HepG2 (cell line): ENCODE results near the gene ANO6. TPM values are rescaled to one million over a fixed set of nuclear protein-coding genes. Genes with fewer than 3 reads are reported as not detected.

Experiments used
- ATAC-seq: fragments of 200-7000 bp; cut with Tn5 transposase; 3 replicates; pipeline ENCODE4 v1.9.1; 2020; ENCODE audit warnings: mild to moderate bottlenecking, moderate library complexity
- BruUV-seq: library from RNA; stranded (reverse); fragments of 400-500 nt; replicated peaks from 2 replicates; lab custom pipeline; 2021; lab: Mats Ljungman, UMichigan
- CTCF ChIA-PET: fragments of 300-600 bp; formaldehyde crosslinking; extraction: SDS; loops from one replicate; lab custom pipeline; 2021; ENCODE audit warnings: low total read pairs, inconsistent platforms, low intra/inter-chr PET ratio; lab: Yijun Ruan, JAX
- POLR2A ChIA-PET: fragments of 350-600 bp; sonication (Branson Sonifier 250); formaldehyde crosslinking; loops from one replicate; lab custom pipeline; 2020; ENCODE audit warnings: antibody characterized with exemption, inconsistent platforms; lab: Yijun Ruan, JAX
- DNase-seq: peaks from one replicate; pipeline ENCODE4 v3.0.0-alpha.2; 2015; ENCODE audit warnings: low spot score
- FAIRE-seq: peaks from 3 replicates; lab custom pipeline; 2011; peaks lifted over from hg19 to GRCh38; lab: Jason Lieb, UNC
- H2AFZ ChIP-seq: one replicate; pipeline ENCODE4 v1.6.1; 2011; ENCODE audit warnings: low read length, inconsistent platforms
- H3K27ac ChIP-seq: fragments of 300-600 bp; 3 replicates; pipeline ENCODE4 v1.8.0; 2011; ENCODE audit warnings: mixed run types, mild to moderate bottlenecking, mixed read lengths, low read length, inconsistent platforms; ENCODE audit not compliant: insufficient read depth; ENCODE audit errors: extremely low read length
- H3K27me3 ChIP-seq, 2 experiments: fragments of 200-600 bp in 1 of 2; 2 replicates in 1 of 2; 3 replicates in 1 of 2; pipeline versions ENCODE4 v1.6.0 to v1.8.0; 2011; ENCODE audit warnings: low read length in 2 of 2, mild to moderate bottlenecking in 2 of 2, moderate library complexity in 2 of 2, inconsistent platforms in 1 of 2; ENCODE audit not compliant: insufficient read depth in 2 of 2, control insufficient read depth in 1 of 2
- H3K36me3 ChIP-seq, 2 experiments: fragments of 200-600 bp in 1 of 2; replicated peaks in 1 of 2; 2 replicates in 1 of 2; 3 replicates in 1 of 2; pipeline versions ENCODE4 v1.5.1 to v1.8.0; 2011; ENCODE audit warnings: low read length in 2 of 2, inconsistent platforms in 1 of 2; ENCODE audit not compliant: insufficient read depth in 2 of 2, control insufficient read depth in 1 of 2
- H3K4me1 ChIP-seq: 2 replicates; pipeline ENCODE4 v1.5.1; 2012; ENCODE audit warnings: low read length, inconsistent platforms; ENCODE audit not compliant: insufficient read depth
- H3K4me2 ChIP-seq: 2 replicates; pipeline ENCODE4 v1.6.0; 2011; ENCODE audit warnings: low read depth, low read length, inconsistent platforms
- H3K4me3 ChIP-seq, 3 experiments: fragments of 200-600 bp in 1 of 3; sonication (generic), shearing (Covaris generic) in 1 of 3; replicated peaks in 1 of 3; 2 replicates each; pipeline ENCODE4 v1.5.1; 2011 to 2016; ENCODE audit warnings: low read length in 3 of 3, inconsistent platforms in 2 of 3, low read depth in 2 of 3, mild to moderate bottlenecking in 2 of 3, control low read depth in 1 of 3, mixed read lengths in 1 of 3; ENCODE audit not compliant: insufficient read depth in 1 of 3
- H3K79me2 ChIP-seq: one replicate; pipeline ENCODE4 v1.6.1; 2011; ENCODE audit warnings: low read length, inconsistent platforms; ENCODE audit not compliant: insufficient read depth
- H3K9ac ChIP-seq: 2 replicates; pipeline ENCODE4 v1.6.0; 2011; ENCODE audit warnings: mild to moderate bottlenecking, low read depth, low read length, inconsistent platforms; ENCODE audit not compliant: insufficient read depth
- H3K9me3 ChIP-seq: 2 replicates; pipeline ENCODE4 v1.5.1; 2012; ENCODE audit warnings: mild to moderate bottlenecking, low read length
- H4K20me1 ChIP-seq: 2 replicates; pipeline ENCODE4 v1.6.0; 2011; ENCODE audit warnings: inconsistent platforms, mild to moderate bottlenecking, low read length, moderate library complexity; ENCODE audit not compliant: insufficient read depth
- FOXA3 ChIP-seq: IDR thresholded peaks from 2 replicates; pipeline ENCODE4 v1.6.1; 2016; ENCODE audit warnings: missing genetic modification reagents, missing compliant biosample characterization
- NAIF1 ChIP-seq: sonication (generic); formaldehyde crosslinking; IDR thresholded peaks from 2 replicates; pipeline ENCODE4 v1.5.0; 2020; ENCODE audit warnings: mild to moderate bottlenecking, missing genetic modification reagents, borderline replicate concordance
- NFYC ChIP-seq: IDR thresholded peaks from 2 replicates; pipeline ENCODE4 v1.6.1; 2016; ENCODE audit warnings: missing genetic modification reagents, missing compliant biosample characterization
- ZBTB21 ChIP-seq: sonication (generic); formaldehyde crosslinking; IDR thresholded peaks from 2 replicates; pipeline ENCODE4 v1.4.0; 2020; ENCODE audit warnings: missing genetic modification reagents
- ZNF143 ChIP-seq: sonication (generic); formaldehyde crosslinking; IDR thresholded peaks from 2 replicates; pipeline ENCODE4 v1.4.0; 2020; ENCODE audit warnings: missing genetic modification reagents
- ZNF263 ChIP-seq: sonication (generic); formaldehyde crosslinking; IDR thresholded peaks from 2 replicates; pipeline ENCODE4 v1.4.0; 2020; ENCODE audit warnings: missing genetic modification reagents
- ZNF350 ChIP-seq: sonication (generic); formaldehyde crosslinking; IDR thresholded peaks from 2 replicates; pipeline ENCODE4 v1.4.0; 2020; ENCODE audit warnings: mild to moderate bottlenecking, low read depth, missing genetic modification reagents, borderline replicate concordance
- ZNF761 ChIP-seq: sonication (generic); formaldehyde crosslinking; conservative IDR thresholded peaks from 2 replicates; pipeline ENCODE4 v1.4.0; 2020; ENCODE audit warnings: mild to moderate bottlenecking, missing genetic modification reagents
- WGBS: methylation state at CpG from one replicate; pipeline ENCODE4 v1.1.6; 2017; ENCODE audit warnings: low lambda C conversion rate; 5-methylcytosine and 5-hydroxymethylcytosine counted together
- in situ Hi-C: cut with HindIII; loops from 2 replicates; pipeline ENCODE4 v1.10.0; 2017; ENCODE audit warnings: low pct_unique_long_range_greater_than_20kb; ENCODE audit not compliant: extremely low pct_ligation_motif_present
- intact Hi-C: fragments of 100-400 bp; cut with micrococcal nuclease; formaldehyde crosslinking; loops from one replicate; pipeline ENCODE4 v1.10.0; 2022; ENCODE audit not compliant: unreplicated experiment
- polyA plus RNA-seq, 8 experiments: library from polyadenylated mRNA; depleted of rRNA in 3 of 8; stranded (reverse) in 7 of 8; unstranded in 1 of 8; fragments of >200 nt; fragmentation: Illumina TruSeq in 4 of 8; extraction: Trizol in 4 of 8; gene quantifications; 2 replicates each; pipeline versions ENCODE4 v1.2.1 to v1.2.3, GENCODE V29; 2011 to 2016; ENCODE audit warnings: low read depth in 4 of 8, missing spikeins in 1 of 8, mixed read lengths in 1 of 8; ENCODE audit not compliant: insufficient read depth in 1 of 8
- total RNA-seq, 5 experiments: library from RNA; depleted of rRNA; stranded (reverse); fragments of >200 nt; fragmentation: Illumina TruSeq; extraction: Trizol; gene quantifications; 2 replicates each; pipeline ENCODE4 v1.2.3, GENCODE V29; 2016; ENCODE audit warnings: low read depth in 1 of 5
- TF ChIP-seq, protein P1 (sequence below): sonication (generic); formaldehyde crosslinking; IDR thresholded peaks from 2 replicates; pipeline ENCODE4 v1.5.0; 2020; ENCODE audit warnings: mild to moderate bottlenecking, missing genetic modification reagents

ANO6 gene
- total and polyA plus RNA-seq, 2 of the 13 experiments (the other 11 are each of a cell fraction or from before 2014, with no cell fraction given) = 37.8 to 57.1 TPM

DNA sequence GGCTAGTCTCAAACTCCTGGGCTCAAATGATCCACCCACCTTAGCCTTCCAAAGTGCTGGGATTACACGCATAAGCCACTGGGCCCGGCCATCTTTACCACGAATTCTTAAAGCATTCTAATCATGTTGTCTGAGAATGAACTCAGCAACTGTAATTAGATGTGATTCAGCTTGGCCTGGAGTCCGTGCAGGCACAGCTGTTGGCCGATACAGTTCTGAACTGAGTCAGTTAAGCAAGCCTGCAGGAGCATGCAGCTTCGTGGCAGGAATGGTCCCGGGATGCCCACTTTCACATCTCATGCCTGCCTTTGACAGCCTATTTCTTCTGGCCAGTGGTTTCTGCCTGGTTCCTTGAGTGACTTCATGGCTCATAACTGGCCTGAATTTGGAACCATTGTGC, 194.1 kb downstream of the ANO6 start (continued):
- TF ChIP-seq, protein P1, sequence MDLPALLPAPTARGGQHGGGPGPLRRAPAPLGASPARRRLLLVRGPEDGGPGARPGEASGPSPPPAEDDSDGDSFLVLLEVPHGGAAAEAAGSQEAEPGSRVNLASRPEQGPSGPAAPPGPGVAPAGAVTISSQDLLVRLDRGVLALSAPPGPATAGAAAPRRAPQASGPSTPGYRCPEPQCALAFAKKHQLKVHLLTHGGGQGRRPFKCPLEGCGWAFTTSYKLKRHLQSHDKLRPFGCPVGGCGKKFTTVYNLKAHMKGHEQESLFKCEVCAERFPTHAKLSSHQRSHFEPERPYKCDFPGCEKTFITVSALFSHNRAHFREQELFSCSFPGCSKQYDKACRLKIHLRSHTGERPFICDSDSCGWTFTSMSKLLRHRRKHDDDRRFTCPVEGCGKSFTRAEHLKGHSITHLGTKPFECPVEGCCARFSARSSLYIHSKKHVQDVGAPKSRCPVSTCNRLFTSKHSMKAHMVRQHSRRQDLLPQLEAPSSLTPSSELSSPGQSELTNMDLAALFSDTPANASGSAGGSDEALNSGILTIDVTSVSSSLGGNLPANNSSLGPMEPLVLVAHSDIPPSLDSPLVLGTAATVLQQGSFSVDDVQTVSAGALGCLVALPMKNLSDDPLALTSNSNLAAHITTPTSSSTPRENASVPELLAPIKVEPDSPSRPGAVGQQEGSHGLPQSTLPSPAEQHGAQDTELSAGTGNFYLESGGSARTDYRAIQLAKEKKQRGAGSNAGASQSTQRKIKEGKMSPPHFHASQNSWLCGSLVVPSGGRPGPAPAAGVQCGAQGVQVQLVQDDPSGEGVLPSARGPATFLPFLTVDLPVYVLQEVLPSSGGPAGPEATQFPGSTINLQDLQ (CRISPR knock-in tag) = no peak
- TF ChIP-seq ZBTB21 (CRISPR knock-in tag) = no peak

- no peak overlapping the region for H3K4me2 ChIP-seq
- no peak overlapping the region for H3K27ac ChIP-seq
- peaks cover 21 to 66% of the 10 kb centered on the region in 2 experiments for H3K36me3 ChIP-seq
- H3K4me1 ChIP-seq = no peaks in the 10 kb centered on the region
- BruUV-seq = no TSS peak
- no peak for TF ChIP-seq FOXA3 (CRISPR knock-in tag)
- TF ChIP-seq ZNF143 (CRISPR knock-in tag) = no peak
- TF ChIP-seq ZNF761 = no peak
- TF ChIP-seq ZNF350 (CRISPR knock-in tag) = no peak
- no peak for TF ChIP-seq ZNF263 (CRISPR knock-in tag)
- TF ChIP-seq NAIF1 = no peak
- TF ChIP-seq NFYC (CRISPR knock-in tag) = no peak
- no peak overlapping the region for H2AFZ ChIP-seq
- no peak overlapping the region for H3K4me3 ChIP-seq
- no peak overlapping the region for H3K9ac ChIP-seq
- no peak for DNase-seq
- ChIA-PET CTCF (no interaction called here), POLR2A (no interaction called here)
- no peaks in the 10 kb centered on the region for H3K9me3 ChIP-seq
- ATAC-seq = no peak
- WGBS = 97% methylated on average over 7 of the region's 7 CpGs
- H3K79me2 ChIP-seq = no peaks in the 10 kb centered on the region
- intact Hi-C loops = no loop called here
- H3K27me3 ChIP-seq = no peaks in the 10 kb centered on the region
- no peaks in the 10 kb centered on the region for H4K20me1 ChIP-seq
- FAIRE-seq = no peak
- in situ Hi-C loops = no loop called here
Observed at GRCh38 chr12:45411626-45412025, 195.7 kb downstream of the ANO6 start.
